Inferior parietal cortex (tissue), 1 donor: ENCODE data around the gene ETFB.

Source experiments
- DNase-seq: peaks from one replicate; pipeline ENCODE4 v3.0.0-alpha.2; 2016; ENCODE audit errors: extremely low spot score

Gene ETFB

GRCh38 chr19:51327066-51328001 lies 38.9 kb downstream of the ETFB start:
- DNase-seq: no peak

- no peak for DNase-seq
These were observed 39.7 kb downstream of the ETFB start for GRCh38 chr19:51326216-51327065.

GRCh38 chr19:51325161-51325976 lies 40.8 kb downstream of the ETFB start:
- DNase-seq: no peak

GRCh38 chr19:51324167-51324481 lies 42.1 kb downstream of the ETFB start:
- no peak for DNase-seq

GRCh38 chr19:51323481-51324166 lies 42.6 kb downstream of the ETFB start:
- no peak for DNase-seq

- DNase-seq: no peak
These were observed 44.4 kb downstream of the ETFB start for GRCh38 chr19:51321799-51322198.

GRCh38 chr19:51320280-51320657 lies 45.9 kb downstream of the ETFB start:
- DNase-seq: no peak

GRCh38 chr19:51319649-51320279 lies 46.4 kb downstream of the ETFB start:
- no peak for DNase-seq

GRCh38 chr19:51318687-51319648 lies 47.2 kb downstream of the ETFB start:
- DNase-seq: no peak

- DNase-seq: no peak
These were observed 48.2 kb downstream of the ETFB start for GRCh38 chr19:51317968-51318367.

GRCh38 chr19:51317376-51317775 lies 48.8 kb downstream of the ETFB start:
- no peak for DNase-seq

- DNase-seq: no peak
These were observed 49.5 kb downstream of the ETFB start for GRCh38 chr19:51316688-51317087.

GRCh38 chr19:51311351-51312257 lies 54.6 kb downstream of the ETFB start, which contains the start of gene IGLON5:
TSS of gene IGLON5 (plus strand) at chr19:51311644. CDS start at chr19:51311848, 204 bp downstream.
- no peak for DNase-seq

GRCh38 chr19:51305479-51305878 lies 60.7 kb downstream of the ETFB start:
- DNase-seq: no peak

- no peak for DNase-seq
These were observed 64.9 kb downstream of the ETFB start for GRCh38 chr19:51301266-51301665.

- no peak for DNase-seq
These were observed 68.8 kb downstream of the ETFB start for GRCh38 chr19:51297406-51297805.

- DNase-seq: no peak
These were observed 69.7 kb downstream of the ETFB start for GRCh38 chr19:51296336-51297093.
